ENCODE measurements around the gene KLF7.

Gene KLF7

DNA sequence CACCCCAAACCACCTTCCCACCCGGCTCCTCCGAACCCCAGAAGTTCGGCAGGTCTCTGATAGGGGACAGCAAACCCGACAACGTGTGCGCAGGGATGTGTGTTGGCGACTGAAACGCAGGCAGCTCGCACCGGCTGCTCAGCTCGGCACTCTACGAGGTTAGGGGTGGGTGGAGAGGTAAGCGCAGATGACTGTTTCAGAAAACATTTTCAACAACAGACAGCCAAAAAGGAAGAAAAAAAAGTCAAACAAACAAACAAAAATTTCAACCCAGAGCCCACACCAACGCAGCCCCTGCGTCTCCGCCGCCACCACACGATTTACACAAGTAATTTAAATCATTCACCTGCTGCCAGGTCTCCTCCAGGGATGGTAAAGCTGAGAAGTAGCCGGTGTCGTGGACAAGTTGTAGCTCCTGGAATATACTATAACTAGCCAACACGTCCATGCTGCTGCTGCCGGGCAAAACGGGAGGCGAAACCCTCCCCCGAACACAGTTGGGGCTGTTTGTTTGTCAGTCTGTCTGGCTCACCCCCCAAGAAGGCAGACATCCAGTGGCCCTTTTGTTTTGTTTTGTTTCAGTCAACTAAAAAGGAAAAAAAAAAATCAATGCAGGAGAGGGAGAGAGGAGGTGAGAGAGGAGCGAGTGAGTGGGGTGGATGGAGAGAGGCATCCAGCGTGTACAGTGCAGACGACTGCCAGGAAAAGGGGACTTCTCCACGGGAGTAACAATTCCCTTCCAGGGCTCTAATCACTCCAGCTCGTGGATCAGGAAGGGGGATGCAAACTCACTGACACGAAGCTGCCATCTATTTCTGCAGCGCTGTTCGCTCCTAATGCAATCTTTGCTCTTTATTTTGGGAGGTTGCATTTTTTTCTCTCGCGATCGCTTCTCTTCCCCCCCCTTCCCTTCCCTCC, at the start of gene KLF7:
Gene KLF7 (minus strand): TSS at position 828 of the 918 bp plus-strand sequence. CDS start 380 bp downstream, at position 448.
- no peak for DNase-seq

DNA sequence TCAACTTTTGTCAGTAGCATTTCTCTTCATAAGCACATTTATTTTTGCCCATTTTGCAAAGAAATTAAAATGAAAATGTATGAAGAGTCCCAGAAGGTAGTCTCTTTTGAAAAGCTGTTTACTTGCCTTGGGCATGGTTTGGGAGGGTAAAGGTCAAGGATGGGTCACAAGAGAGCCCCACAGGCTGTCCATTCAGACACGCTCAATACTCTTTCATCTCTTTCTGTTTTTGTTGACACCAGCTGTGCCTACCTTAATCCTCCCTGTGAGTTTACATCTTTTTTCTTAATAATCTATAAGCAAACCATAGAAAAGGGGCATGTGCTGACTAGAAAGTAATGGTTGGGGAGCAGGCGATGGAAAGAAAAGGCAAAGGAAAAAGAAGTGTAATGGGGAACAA, 49.6 kb upstream of the KLF7 start:
- no peak for DNase-seq

DNA sequence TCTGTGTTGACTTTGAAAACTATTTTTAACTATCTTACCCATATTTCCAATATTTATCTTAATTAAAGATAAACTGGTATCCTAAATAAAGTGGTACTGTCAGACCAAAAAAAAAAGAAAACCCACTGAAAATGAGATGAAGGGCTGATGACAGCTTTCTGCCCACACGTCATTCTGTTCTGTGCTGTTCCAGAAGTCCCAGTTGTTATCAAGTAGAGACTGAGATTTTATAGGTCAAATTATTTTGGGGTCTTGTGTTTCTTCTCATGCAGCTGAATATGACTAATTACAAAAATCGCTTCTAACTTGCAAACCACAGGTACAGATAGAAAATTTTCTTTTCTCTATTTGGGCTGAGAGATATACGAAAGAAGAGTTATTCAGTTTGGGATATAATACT, 48.7 kb upstream of the KLF7 start:
- DNase-seq = no peak

DNA sequence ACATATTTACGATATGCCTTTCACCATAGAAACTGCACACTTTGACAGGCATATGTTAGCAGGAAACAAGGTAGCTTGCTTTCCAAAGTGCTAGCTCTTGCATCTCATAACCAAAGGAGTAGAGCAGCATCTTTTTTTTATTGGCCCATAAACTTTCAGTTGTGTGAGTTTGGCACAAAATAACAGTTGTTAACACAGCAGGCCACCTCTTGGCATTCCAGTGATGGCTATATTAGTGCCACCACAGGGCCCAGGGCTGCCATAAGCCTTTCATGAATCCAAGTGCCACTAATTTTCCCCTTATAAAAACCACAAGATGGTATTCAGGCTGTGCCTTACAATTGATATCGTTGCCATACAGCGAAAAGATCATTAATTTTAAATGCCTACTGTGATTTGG, 40.3 kb upstream of the KLF7 start:
- DNase-seq = no peak

DNA sequence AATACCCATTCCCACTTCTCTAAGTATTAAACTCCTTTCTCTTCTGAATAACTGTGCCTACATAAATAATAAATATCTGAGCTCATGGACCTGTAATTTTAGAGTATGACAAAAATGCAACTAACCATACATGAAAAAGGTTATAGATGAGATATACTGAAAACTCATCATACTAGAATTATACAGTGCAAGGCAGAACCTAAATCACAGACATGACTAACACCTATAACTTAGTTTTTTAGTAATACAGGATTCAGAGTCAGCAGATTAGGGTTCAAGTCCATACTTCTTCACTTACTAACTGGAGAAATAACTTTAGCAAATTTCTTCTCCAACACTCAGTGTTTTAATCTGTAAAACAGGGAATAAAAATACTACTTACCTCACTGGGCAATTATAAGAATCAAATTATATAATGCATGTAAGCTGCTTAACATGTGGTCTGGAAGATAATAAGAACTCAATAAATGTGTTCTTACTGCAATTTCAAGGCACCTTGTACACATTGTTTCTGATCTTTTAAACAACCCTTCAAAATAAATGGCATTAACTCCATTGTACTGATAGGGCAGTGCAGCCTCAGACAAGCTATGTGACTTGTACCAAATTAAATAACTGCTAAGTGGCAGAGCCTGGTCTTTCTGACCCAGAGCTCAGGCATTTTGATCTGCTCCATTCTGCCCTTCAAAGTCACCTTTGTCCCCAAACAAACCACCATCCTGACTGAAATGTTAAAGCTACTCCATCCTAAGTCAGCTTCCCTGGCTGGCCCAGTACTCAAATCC, 39.6 kb upstream of the KLF7 start:
- DNase-seq = no peak

DNA sequence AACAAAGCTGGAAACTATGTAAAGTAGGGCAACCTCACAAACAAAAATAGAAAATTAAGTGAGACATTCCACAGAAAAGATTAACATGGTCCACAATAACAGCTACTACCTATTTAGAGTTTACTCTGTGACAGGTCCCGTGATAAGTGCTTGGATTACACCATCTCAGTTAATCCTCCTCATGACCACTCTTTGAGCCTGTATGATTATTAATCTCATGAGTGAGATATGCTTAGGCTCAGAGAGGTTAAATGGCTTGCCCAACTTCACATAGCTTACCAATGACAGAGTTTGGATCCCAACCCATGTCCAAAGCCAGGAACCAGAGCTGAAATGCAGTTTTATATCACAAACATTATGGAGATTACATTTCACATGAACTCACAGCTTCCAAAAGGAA, 37.3 kb upstream of the KLF7 start:
- no peak for DNase-seq

DNA sequence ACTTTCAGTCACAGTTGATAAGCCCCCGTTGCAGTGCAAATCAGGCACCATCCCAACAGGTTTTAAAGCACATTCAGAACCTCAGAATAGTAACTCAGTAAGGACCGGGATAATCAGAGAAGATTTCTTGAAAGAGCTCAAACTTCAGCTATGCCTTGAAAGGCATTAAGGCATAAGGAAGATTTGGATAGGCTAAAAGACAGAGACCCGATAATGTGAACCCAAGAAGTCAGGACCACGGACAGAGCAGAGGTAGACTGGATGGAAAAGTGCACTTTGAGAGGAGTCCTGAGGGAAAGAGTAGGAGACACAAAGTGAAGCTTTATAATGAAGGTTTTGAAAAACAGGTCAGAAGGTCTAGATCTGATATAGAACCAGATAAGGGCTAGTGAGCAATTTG, 36.9 kb upstream of the KLF7 start:
- no peak for DNase-seq

DNA sequence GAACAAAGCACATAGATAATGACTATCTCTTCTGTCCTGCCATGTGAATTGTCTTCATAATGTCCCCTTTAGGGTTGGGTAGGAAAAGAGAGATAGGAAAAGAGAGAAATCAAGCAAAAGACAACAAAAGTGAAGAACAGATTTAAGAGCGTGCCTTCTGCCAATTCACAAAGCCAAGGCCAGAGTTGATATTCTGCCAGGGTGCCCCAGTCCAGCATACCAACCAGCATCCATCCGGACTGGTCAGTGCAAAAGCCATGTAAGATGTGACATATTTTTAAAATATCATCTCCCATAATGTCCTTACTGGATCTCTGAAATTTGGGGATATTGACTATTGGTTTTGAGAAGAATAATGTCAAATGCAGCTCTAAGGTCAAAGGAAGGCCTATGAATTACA, 35.7 kb upstream of the KLF7 start:
- DNase-seq = no peak

DNA sequence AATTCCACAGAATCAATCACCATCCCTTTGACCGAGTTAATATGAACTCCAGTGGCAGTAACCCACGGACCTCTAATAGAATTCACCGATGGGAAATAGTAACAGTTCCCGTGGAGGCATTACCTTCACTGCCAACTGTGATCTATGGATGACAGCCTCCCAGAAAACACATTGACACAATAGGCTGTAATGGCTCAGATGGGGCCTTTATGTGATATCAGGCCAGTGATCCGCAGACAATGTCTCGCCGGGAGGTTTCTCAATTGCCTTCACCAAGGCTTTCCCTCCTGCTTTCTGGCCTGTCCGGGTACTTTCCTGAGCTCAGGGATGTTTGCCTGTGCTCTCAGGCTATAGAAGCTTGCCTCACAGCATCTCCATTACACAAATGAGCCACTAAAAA, 34.4 kb upstream of the KLF7 start:
- DNase-seq = no peak

DNA sequence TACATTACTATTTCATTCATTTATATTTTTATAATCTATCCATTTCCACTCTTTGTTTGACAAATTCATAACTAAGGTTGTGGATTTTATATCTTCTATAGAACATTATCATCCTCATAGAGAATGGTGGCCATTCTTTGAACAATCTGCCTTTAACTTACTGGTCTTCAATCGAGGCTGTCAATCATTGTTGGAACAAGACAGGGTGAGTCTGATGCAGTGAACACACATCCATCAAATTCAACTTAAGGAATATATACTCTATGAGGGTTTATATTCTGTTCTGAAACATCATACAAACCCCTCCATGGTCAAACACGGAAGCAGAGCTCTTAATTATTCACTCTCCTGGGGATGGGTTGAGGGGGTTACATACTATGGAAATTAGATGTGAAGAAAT, 28.3 kb upstream of the KLF7 start:
- no peak for DNase-seq

DNA sequence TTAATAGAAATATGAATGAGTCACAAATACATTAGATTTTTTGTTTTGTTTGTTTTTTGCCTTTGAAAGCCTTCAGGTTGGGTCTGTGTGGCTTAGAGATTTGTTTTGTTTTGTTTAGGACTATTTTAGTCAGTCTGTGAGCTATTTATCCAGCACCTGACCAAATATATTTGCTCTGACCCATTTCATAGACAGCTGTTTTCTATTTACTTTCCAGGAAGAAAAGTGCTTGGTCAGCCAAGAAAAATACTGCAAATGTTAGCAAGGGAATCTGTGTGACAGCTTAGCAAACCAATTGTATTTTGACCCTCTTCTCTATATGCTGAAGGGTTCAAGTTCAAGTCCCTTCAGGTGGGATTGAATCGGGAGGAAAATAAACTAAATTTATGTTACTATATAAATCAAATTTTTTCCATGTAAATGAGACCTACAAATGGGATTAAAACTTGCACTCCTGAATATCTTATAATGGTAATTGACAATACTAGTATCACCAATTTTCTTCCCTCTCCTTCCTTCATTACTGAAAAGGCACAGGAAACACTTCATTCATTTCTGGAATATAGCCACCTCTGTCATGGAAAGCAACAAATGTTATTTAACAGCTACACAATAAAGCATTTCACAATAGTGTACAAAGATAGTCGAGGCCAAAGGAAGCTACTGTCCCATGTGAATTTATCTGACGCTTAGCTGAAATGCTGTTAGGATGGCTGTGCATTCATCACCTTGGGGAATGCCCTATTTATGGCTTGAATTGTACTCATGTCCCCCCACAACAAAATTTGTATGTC, 23.1 kb upstream of the KLF7 start:
- DNase-seq = no peak

DNA sequence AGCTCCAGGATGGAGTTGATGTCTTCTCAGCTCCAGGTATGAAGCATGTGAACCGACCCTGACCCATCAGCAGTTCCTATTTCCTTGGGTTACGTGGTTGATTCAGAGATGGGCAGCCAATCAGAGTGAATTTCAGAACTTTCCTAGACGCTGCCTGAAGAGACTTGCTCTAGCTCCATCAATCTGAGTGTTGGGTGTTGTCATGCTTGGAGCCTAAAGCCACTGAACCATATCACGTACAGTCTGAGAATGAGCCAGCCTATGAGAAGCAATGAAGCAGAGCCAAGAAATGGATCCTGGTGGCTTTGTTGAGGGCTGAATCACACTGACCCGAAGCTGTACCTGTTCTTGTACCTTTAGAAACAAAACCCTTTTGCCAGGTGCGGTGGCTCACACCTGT, 19.6 kb upstream of the KLF7 start:
- no peak for DNase-seq

DNA sequence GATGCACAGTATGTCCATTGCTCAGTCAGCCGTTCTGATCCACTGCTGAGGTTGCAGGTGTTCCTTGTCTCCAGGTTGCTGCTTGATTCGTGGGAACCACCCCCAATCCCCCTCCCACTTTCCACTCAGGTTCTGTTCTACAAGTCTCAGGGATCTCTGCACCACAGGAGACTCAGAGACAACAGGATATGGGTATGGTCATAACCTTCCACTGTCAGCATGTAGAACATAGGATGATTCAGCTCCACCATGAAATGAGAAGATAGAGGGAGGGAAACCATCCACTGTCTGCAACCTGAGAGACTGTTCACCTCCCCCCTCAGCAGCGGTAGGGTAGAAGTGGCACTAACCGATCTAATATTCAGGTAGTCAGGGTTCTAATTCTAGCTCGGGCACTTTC, 19.0 kb upstream of the KLF7 start:
- no peak for DNase-seq

DNA sequence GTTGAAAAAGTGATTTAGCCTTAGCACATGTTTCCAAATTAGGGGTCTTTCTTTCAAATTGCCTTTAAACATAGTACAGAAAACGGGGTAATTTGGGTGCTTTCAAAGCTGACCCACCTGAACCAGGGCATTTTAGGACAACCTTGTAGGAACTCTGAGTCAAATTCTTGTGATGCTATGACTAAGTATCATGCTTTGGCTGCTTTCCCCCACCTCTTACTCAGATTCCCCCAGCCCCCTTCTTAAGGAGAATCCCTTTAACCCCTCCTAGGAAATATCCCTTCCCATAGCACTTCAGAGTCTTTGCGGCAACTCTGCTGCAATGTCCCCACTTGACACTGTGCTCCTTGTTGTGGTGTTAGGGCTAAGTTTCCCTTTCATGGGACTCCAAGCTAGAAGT, 18.6 kb upstream of the KLF7 start:
- no peak for DNase-seq

DNA sequence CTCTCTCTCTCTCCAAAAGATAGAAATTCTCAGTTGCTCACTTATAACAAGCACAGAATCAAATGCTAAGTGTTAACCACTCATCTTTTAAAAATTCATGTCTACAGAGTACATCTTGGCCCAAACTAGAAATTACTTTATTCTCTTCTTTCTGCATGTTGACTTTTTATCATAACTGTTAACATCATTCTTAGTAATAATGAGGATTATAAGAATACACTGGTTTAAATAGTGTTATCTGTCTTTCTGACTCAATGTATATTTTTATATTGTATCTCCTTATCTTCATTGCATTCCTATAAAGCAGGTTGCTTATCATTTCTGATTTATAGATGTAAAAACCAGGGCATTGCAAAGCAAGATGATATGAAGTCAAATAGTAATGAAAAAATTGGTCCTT, 17.8 kb upstream of the KLF7 start:
- no peak for DNase-seq

DNA sequence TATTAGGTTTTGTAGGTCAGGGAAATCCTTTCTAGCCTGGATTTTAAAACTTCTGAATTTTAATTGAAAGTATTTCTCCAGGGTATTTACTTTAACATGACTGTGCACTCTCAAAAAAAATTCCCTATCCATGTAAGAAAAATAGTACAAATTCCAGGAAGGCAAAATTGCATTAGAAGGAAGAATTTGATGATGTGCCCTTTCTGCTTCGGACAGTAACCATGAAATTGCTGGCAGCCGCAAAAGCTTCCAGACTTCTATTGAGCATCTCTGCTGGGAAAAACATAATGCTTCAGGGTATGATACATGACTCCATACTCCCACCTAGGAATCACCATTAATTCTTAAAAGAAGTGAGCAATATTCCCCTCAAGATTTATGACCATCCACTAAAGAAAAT, 17.2 kb upstream of the KLF7 start:
- no peak for DNase-seq

DNA sequence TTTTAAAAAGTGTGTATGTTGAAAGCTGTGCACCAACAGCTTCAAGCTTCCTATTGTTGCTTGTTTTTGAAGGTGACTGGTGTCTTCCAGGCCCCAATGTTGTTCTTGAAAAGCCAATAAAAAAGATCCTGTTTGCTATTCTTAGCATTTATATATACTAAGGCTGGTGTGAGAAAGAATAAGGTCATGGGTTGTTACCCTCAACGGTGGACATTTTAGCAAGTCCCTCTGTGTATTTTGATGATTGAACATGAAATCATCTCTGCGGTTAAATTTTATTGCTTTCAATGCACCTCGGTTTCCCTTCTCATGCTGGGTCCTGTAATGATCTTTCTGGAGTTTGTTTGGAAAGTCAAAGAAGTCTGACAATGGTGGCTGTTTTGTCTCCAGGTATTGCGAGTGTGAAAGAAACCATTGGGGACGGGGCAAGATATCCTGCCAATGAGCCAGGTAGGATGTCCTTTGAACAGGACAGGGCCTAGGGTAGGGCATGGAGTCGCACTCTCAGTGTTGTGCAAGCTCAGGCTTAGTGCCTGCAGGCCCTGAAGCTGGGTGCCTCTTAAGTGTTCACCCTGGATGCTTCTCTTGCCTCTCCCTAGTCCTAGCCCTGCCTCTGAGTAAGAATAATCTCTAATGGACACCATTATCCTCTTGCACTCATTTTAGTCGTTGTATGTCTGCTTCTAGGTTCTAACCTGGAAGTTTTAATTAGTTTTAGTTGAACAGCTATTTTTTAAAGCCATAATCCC, 16.0 kb upstream of the KLF7 start:
- no peak for DNase-seq

DNA sequence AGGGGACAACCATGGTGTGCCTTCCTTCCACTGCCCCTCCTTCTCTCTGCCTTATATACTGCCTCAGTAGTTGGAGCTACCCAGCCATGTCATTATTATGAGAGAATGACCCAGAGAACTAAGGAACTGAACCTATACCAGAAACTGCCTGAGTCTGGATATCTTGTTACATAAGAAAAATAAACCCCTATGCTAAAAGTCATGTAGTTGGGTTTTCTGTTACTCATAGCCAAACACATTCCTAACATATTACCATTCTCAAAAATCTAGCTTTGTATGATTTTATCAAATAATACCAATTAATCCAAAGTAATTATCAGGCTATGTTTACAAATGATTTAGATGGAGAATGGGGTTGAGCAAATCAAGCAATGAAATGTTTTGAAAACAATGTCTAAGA, 15.0 kb upstream of the KLF7 start:
- DNase-seq = no peak

DNA sequence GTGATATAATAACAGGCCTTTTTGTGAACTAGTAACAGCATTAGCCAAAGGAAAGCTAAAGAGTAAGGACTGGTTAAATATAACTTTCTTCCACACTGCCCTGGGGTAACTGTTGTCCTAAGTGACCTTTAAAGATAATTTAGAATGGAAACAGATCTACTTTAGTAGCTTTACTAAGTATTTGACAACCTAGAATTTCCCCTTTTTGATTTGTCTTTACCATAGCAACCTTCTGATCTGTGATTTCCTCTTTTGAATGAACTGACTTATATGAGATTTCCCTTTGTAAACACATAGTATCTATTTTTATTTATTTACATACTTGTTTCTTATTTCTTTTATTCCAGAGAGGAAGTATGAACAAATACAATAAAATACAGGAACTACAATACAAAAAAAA, 10.5 kb upstream of the KLF7 start:
- no peak for DNase-seq

DNA sequence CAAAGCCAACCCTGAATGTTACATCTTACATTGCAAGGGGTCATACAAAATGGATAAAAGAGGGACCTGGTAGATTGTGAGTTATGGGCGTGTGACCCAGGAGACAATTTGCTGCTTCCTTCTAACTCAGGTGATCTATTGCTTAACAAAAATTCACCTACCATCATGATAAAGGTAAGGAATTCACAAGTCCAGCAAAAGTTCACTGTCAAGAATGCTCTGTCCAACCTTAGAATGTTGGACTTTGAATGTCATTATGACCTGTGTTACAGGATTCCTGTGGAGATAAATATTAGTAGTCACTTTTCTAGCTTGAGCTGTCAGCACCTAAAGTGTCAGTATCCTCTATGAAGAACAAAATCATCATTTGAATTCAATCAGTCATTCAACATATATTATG, 7.9 kb upstream of the KLF7 start:
- DNase-seq = no peak

DNA sequence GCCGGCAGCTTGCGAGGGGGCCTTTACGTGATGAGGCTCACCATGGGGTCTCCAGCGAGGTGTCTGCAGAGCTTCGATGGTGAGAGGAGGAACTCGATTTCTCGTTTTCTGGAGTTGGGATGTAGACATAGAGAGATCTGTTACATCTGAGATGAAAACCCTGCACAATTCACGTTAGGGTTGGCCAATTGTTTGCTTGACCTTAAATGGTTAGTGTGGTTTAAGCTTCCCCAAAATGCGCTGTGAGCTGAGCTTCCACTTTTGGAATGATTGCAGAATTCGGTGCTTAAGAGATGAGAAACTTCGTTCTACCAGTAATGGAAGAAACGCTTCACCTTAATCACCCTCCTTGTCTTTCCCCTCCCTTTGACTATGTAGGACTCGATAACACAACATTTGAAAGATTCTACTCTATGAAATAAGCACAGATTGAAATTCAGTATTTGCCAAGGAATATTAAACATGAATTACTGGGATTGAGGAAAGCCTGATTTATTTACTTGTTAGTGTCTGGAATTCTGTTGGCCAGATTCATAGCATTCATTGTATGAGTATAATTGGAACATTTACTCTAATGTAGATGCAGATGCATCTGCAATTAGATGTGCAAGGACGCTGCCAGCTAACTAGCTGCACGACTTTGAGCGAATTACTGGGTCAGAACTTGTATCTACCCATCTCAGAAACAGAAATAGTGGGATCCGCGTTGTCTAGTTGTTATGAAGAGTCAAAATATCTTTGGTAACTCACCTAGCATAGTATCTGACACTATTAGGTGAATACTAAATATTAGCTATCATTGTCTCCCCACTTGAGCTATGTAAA, 1.6 kb upstream of the KLF7 start:
- no peak for DNase-seq
